ENCODE results near the gene SDHAF3. TPM values are rescaled to one million over a fixed set of nuclear protein-coding genes. Genes with fewer than 3 reads are reported as not detected.
"Not testable (repeated sequence)": the region's sequence is repeated elsewhere in the genome, so short reads cannot be mapped to it uniquely, and the experiment has no call there.

Gene SDHAF3
- 10 to 100 TPM in 4 of 7 donors, 1 to 10 TPM in 3; 5.1 to 17.3 (median 11.1) TPM for total RNA-seq
- 10 to 100 TPM; 11.3 to 18.7 (median 13.8) TPM for polyA plus RNA-seq
- long read RNA-seq, donor 1, transcript SDHAF3-202 (2 exons, 2,060 nt), result major isoform, 16 of 16 reads
- long read RNA-seq, donor 1, partial matches to known transcripts, result 0 of 16 reads
- long read RNA-seq, donor 1, other reads (novel, unspliced or antisense), result 0 of 16 reads
- long read RNA-seq, donor 2, transcript SDHAF3-202 (2 exons, 2,060 nt), result major isoform, 16 of 21 reads
- long read RNA-seq, donor 2, partial matches to known transcripts, result 0 of 21 reads
- long read RNA-seq, donor 2, other reads (novel, unspliced or antisense), result 5 of 21 reads

- peak; percentile 99 for DNase-seq
- intact Hi-C loops (cut with DNase I; ENCODE audit: low total_unique reads), result no loop called here
- no peaks in the 10 kb centered on the region for H3K27me3 ChIP-seq (replicated peaks in 1 of 7)
- H3K27ac ChIP-seq, result peak within 1 kb of the TSS; percentile 69 to 92 (median 86)
- peak within 1 kb of the TSS; percentile 54 to 78 (median 66) for H3K4me3 ChIP-seq
- WGBS, 5 donors, result 0 to 1% (median 0%) methylated on average over 57 to 59 of the region's 59 CpGs
- TF ChIP-seq POLR2AphosphoS5 (IDR thresholded peaks at IDR 0.05) (peak; percentile 98 to 99 (median 99)), POLR2A (IDR thresholded peaks at IDR 0.05) (peak in 2 of 3 donors; percentile 58 to 78), CTCF (IDR thresholded peaks at IDR 0.05 in 8 of 11, conservative IDR thresholded peaks at IDR 0.05 in 3 of 11) (peak in 6 of 11 experiments; percentile 16 to 45 (median 24))
- H3K4me1 ChIP-seq, result peaks cover 4 to 42% (median 25%) of the 10 kb centered on the region in 6 donors
- H3K36me3 ChIP-seq, result no peaks in the 10 kb centered on the region
- H3K9me3 ChIP-seq, result peaks cover 0 to 7% (median 0%) of the 10 kb centered on the region in 8 donors
Measured at GRCh38 chr7:97117372-97118188, at the start of gene SDHAF3. Gene SDHAF3, plus strand, starts transcription at chr7:97117698. Its CDS starts 26 bp downstream, at chr7:97117724.

- H3K4me1 ChIP-seq; H3K27me3 ChIP-seq (replicated peaks in 1 of 7); H3K9me3 ChIP-seq; H3K4me3 ChIP-seq; intact Hi-C loops (cut with DNase I; ENCODE audit: low total_unique reads); H3K27ac ChIP-seq; DNase-seq; H3K36me3 ChIP-seq: not testable (repeated sequence)
- WGBS, 5 donors, result 52 to 62% (median 58%) methylated on average over 2 of the region's 2 CpGs
Measured at GRCh38 chr7:97072025-97072424, 45.5 kb upstream of the SDHAF3 start.

- TF ChIP-seq CTCF (IDR thresholded peaks at IDR 0.05 in 8 of 11, conservative IDR thresholded peaks at IDR 0.05 in 3 of 11), result no peak
- no peak for TF ChIP-seq POLR2A (IDR thresholded peaks at IDR 0.05)
- no peak for TF ChIP-seq POLR2AphosphoS5 (IDR thresholded peaks at IDR 0.05)
- Histone ChIP-seq H3K27ac (no peak overlapping the region), H3K4me1 (no peaks in the 10 kb centered on the region), H3K9me3 (no peaks in the 10 kb centered on the region), H3K36me3 (no peaks in the 10 kb centered on the region), H3K4me3 (no peak overlapping the region), H3K27me3 (replicated peaks in 1 of 7) (no peaks in the 10 kb centered on the region)
- no peak for DNase-seq
- intact Hi-C loops (cut with DNase I; ENCODE audit: low total_unique reads), result no loop called here
- WGBS, 5 donors, result 65 to 94% (median 86%) methylated on average over 3 to 7 of the region's 7 CpGs
Measured at GRCh38 chr7:97075928-97076327, 41.6 kb upstream of the SDHAF3 start.

- no peak overlapping the region for H3K4me3 ChIP-seq
- H3K27me3 ChIP-seq (replicated peaks in 1 of 7), result no peaks in the 10 kb centered on the region
- 61 to 70% (median 67%) methylated on average over 9 of the region's 9 CpGs for WGBS, 5 donors
- H3K27ac ChIP-seq, result no peak overlapping the region
- peaks cover 0 to 2% (median 0%) of the 10 kb centered on the region in 8 donors for H3K9me3 ChIP-seq
- TF ChIP-seq POLR2AphosphoS5 (IDR thresholded peaks at IDR 0.05) (no peak), POLR2A (IDR thresholded peaks at IDR 0.05) (no peak), CTCF (IDR thresholded peaks at IDR 0.05 in 8 of 11, conservative IDR thresholded peaks at IDR 0.05 in 3 of 11) (no peak)
- DNase-seq, result no peak
- H3K36me3 ChIP-seq, result no peaks in the 10 kb centered on the region
- H3K4me1 ChIP-seq, result no peaks in the 10 kb centered on the region
- intact Hi-C loops (cut with DNase I; ENCODE audit: low total_unique reads), result no loop called here
Measured at GRCh38 chr7:97078023-97078969, 39.2 kb upstream of the SDHAF3 start.
